GM18858 (cell line): ENCODE data around the gene PADI2.

Experiments used
- ATAC-seq: cut with Tn5 transposase; IDR thresholded peaks from one replicate; pipeline ENCODE4 v1.9.1; 2021; ENCODE audit not compliant: unreplicated experiment

The PADI2 gene

GRCh38 chr1:17119076-17119772 is at the start of gene PADI2:
Gene PADI2, minus strand, starts transcription at chr1:17119451. Its CDS starts 80 bp downstream, at chr1:17119371.
- no peak for ATAC-seq

GRCh38 chr1:17168091-17168876 is 49.0 kb upstream of the PADI2 start:
- ATAC-seq, result no peak

- no peak for ATAC-seq
These were observed 48.5 kb upstream of the PADI2 start for GRCh38 chr1:17167786-17168090.

- ATAC-seq, result no peak
These were observed 48.0 kb upstream of the PADI2 start for GRCh38 chr1:17167041-17167785.

- no peak for ATAC-seq
These were observed 46.6 kb upstream of the PADI2 start for GRCh38 chr1:17165823-17166222.

GRCh38 chr1:17163789-17164666 is 44.8 kb upstream of the PADI2 start:
- ATAC-seq, result no peak

GRCh38 chr1:17163371-17163770 is 44.1 kb upstream of the PADI2 start:
- ATAC-seq, result no peak

- ATAC-seq, result no peak
These were observed 43.7 kb upstream of the PADI2 start for GRCh38 chr1:17162941-17163340.

- no peak for ATAC-seq
These were observed 42.9 kb upstream of the PADI2 start for GRCh38 chr1:17161926-17162800.

- ATAC-seq, result no peak
These were observed 42.0 kb upstream of the PADI2 start for GRCh38 chr1:17161137-17161740.

GRCh38 chr1:17158961-17159360 is 39.7 kb upstream of the PADI2 start:
- ATAC-seq, result no peak

- ATAC-seq, result no peak
These were observed 36.9 kb upstream of the PADI2 start for GRCh38 chr1:17156108-17156507.

GRCh38 chr1:17155257-17155920 is 36.1 kb upstream of the PADI2 start:
- no peak for ATAC-seq

- ATAC-seq, result no peak
These were observed 30.5 kb upstream of the PADI2 start for GRCh38 chr1:17149771-17150170.

GRCh38 chr1:17148950-17149608 is 29.8 kb upstream of the PADI2 start:
- ATAC-seq, result no peak

- no peak for ATAC-seq
These were observed 26.4 kb upstream of the PADI2 start for GRCh38 chr1:17145648-17146047.

- ATAC-seq, result no peak
These were observed 24.5 kb upstream of the PADI2 start for GRCh38 chr1:17143760-17144159.

GRCh38 chr1:17141441-17142197 is 22.4 kb upstream of the PADI2 start:
- no peak for ATAC-seq
